Neural progenitor cell (in vitro differentiated cells): Measurements from ENCODE around the gene TXNRD3. TPM values are rescaled to one million over a fixed set of nuclear protein-coding genes. Genes with fewer than 3 reads are reported as not detected.
A peak's percentile ranks its signal among the peaks of the same experiment; 100 is the strongest.

Experiments
- DNase-seq: peaks from one replicate; pipeline ENCODE4 v3.0.0-alpha.2; 2016; ENCODE audit warnings: low spot score
- H2AFZ ChIP-seq: fragments of 200-600 bp; sonication (generic); replicated peaks from 2 replicates; pipeline ENCODE4 v1.6.1; 2016; ENCODE audit warnings: antibody characterized with exemption
- H3F3A ChIP-seq: fragments of 200-600 bp; sonication (generic); 2 replicates; pipeline ENCODE4 v1.6.1; 2016; ENCODE audit warnings: antibody characterized with exemption, low read depth
- H3K27ac ChIP-seq: fragments of 200-600 bp; sonication (generic); 2 replicates; pipeline ENCODE4 v1.5.1; 2016; ENCODE audit warnings: mild to moderate bottlenecking
- H3K27me3 ChIP-seq: fragments of 200-600 bp; sonication (generic); 2 replicates; pipeline ENCODE4 v1.6.1; 2016; ENCODE audit warnings: mild to moderate bottlenecking, moderate library complexity
- H3K36me3 ChIP-seq: fragments of 200-600 bp; sonication (generic); 2 replicates; pipeline ENCODE4 v1.5.1; 2016
- H3K4me1 ChIP-seq: fragments of 200-600 bp; sonication (generic); 2 replicates; pipeline ENCODE4 v1.6.1; 2016; ENCODE audit warnings: mixed run types
- H3K4me2 ChIP-seq: fragments of 200-600 bp; sonication (generic); 2 replicates; pipeline ENCODE4 v1.6.1; 2016
- H3K4me3 ChIP-seq: fragments of 200-600 bp; sonication (generic); 2 replicates; pipeline ENCODE4 v1.5.1; 2016
- H3K79me2 ChIP-seq: fragments of 200-600 bp; sonication (generic); 2 replicates; pipeline ENCODE4 v1.6.1; 2016; ENCODE audit warnings: low read depth
- H3K9ac ChIP-seq: fragments of 200-600 bp; sonication (generic); 2 replicates; pipeline ENCODE4 v1.6.1; 2016
- H3K9me3 ChIP-seq: fragments of 200-600 bp; sonication (generic); 2 replicates; pipeline ENCODE4 v1.5.1; 2016; ENCODE audit warnings: low read depth
- H4K20me1 ChIP-seq: fragments of 200-600 bp; sonication (generic); 2 replicates; pipeline ENCODE4 v1.6.1; 2016; ENCODE audit warnings: low read depth
- H3K27ac Mint-ChIP-seq: 3 replicates; pipeline ENCODE4 v1.8.0; 2021; ENCODE audit warnings: mixed read lengths
- H3K27me3 Mint-ChIP-seq: 2 replicates; pipeline ENCODE4 v1.8.0; 2022; ENCODE audit warnings: low read depth, mild to moderate bottlenecking, inconsistent platforms, moderate library complexity, mixed read lengths; ENCODE audit not compliant: insufficient read depth
- H3K36me3 Mint-ChIP-seq: 3 replicates; pipeline ENCODE4 v1.8.0; 2021; ENCODE audit warnings: mixed read lengths
- H3K4me1 Mint-ChIP-seq: 3 replicates; pipeline ENCODE4 v1.8.0; 2021; ENCODE audit warnings: mixed read lengths
- H3K4me3 Mint-ChIP-seq: 3 replicates; pipeline ENCODE4 v1.8.0; 2021; ENCODE audit warnings: mild to moderate bottlenecking, moderate library complexity, mixed read lengths
- H3K9me3 Mint-ChIP-seq: 3 replicates; pipeline ENCODE4 v1.8.0; 2020; ENCODE audit warnings: mixed read lengths
- EZH2 ChIP-seq: fragments of 200-600 bp; sonication (generic); IDR thresholded peaks from 2 replicates; pipeline ENCODE4 v1.6.1; 2017; ENCODE audit warnings: antibody characterized with exemption, mild to moderate bottlenecking, moderate library complexity
- EZH2phosphoT487 ChIP-seq: fragments of 200-600 bp; sonication (generic); IDR thresholded peaks from 2 replicates; pipeline ENCODE4 v1.6.1; 2017; ENCODE audit warnings: antibody characterized with exemption
- total RNA-seq: library from RNA; depleted of rRNA; stranded (reverse); fragments of >200 nt; gene quantifications from 2 replicates; pipeline ENCODE4 v1.2.3, GENCODE V29; 2015; ENCODE audit warnings: low replicate concordance
- TF ChIP-seq, protein P1 (sequence below): fragments of 200-600 bp; sonication (generic); IDR thresholded peaks from 2 replicates; pipeline ENCODE4 v1.5.1; 2017; ENCODE audit warnings: antibody characterized with exemption, mild to moderate bottlenecking

The TXNRD3 gene
- total RNA-seq, 1 donor from 2014 or later = 10.3 TPM

DNA sequence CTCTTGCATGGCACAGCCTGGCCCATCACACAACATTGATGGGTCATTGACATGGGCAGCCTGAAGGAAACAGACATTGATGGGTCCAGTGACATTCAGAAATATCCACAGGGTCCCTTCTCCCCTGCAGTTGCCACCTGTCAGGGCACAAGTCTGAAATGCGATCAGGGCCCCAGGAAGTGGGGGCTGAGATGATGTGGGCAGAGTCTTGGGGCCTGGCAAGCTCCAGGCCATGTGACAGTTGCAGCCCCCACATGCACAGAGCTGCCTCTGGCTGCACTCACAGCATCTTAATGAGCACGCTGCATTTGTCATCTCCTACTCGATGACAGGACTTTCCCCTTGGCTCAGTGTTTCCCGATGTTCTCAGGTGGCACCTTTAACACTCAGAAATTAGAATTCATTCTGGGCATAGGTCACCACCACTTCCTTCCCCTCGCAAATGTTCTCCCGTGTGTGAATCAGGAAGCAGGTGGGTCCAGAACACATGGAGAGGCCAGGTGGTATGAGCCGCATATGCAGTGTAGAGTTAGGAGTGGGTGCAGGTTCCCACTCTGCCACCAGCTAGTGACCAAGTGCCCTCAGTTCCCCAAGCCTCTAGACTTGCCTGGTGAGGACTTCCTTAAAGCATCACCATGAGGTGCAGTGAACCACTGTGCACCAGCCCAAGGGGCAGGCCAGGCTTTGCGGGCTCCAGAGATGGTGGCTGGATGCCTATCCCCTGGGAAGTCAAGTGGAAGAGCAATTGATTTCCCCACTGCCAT is 1.6 kb upstream of the TXNRD3 start:
- Histone ChIP-seq H3K9me3 (no peaks in the 10 kb centered on the region), H3K36me3 (no peaks in the 10 kb centered on the region), H3K4me2 (no peak overlapping the region), H3K9ac (no peak overlapping the region), H4K20me1 (no peaks in the 10 kb centered on the region), H3K79me2 (no peaks in the 10 kb centered on the region), H3K27ac (no peak overlapping the region), H3K27me3 (peaks cover 80% of the 10 kb centered on the region), H3K4me1 (peaks cover 3% of the 10 kb centered on the region), H3K4me3 (no peak overlapping the region), H3F3A (no peaks in the 10 kb centered on the region), H2AFZ (no peak overlapping the region)
- no peak for TF ChIP-seq EZH2phosphoT487
- TF ChIP-seq, protein P1, sequence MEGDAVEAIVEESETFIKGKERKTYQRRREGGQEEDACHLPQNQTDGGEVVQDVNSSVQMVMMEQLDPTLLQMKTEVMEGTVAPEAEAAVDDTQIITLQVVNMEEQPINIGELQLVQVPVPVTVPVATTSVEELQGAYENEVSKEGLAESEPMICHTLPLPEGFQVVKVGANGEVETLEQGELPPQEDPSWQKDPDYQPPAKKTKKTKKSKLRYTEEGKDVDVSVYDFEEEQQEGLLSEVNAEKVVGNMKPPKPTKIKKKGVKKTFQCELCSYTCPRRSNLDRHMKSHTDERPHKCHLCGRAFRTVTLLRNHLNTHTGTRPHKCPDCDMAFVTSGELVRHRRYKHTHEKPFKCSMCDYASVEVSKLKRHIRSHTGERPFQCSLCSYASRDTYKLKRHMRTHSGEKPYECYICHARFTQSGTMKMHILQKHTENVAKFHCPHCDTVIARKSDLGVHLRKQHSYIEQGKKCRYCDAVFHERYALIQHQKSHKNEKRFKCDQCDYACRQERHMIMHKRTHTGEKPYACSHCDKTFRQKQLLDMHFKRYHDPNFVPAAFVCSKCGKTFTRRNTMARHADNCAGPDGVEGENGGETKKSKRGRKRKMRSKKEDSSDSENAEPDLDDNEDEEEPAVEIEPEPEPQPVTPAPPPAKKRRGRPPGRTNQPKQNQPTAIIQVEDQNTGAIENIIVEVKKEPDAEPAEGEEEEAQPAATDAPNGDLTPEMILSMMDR = no peak
- no peak for TF ChIP-seq EZH2
- DNase-seq = no peak
- H3K4me3 Mint-ChIP-seq = no peak overlapping the region
- H3K36me3 Mint-ChIP-seq = no peaks in the 10 kb centered on the region
- peaks cover 6% of the 10 kb centered on the region for H3K4me1 Mint-ChIP-seq
- no peak overlapping the region for H3K27ac Mint-ChIP-seq
- peaks cover 8% of the 10 kb centered on the region for H3K27me3 Mint-ChIP-seq
- peaks cover 12% of the 10 kb centered on the region for H3K9me3 Mint-ChIP-seq

DNA sequence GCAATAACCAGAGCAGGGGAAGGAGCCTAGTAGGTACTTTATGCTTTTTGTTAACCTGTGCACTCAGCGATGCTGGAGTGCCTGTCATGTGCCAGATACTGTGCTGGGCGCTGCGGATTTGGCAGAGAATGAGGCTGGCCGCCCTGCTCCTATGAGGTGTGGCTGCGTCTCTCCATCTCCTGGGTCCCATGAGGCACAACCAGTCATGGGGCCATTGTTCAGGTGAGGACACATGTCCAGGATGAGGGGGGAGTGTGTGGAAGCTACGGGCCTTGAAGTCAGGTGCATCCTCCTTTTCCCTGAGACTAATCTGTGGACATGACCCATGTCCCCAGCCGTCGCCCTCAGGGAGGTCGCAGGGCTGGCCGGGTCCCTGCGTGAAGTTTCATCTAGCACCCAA is 963 bp upstream of the TXNRD3 start:
- H3K79me2 ChIP-seq = no peaks in the 10 kb centered on the region
- no peak overlapping the region for H3K4me2 ChIP-seq
- H3K9ac ChIP-seq = no peak overlapping the region
- peak overlapping the region; percentile 90 for H3K4me3 Mint-ChIP-seq
- no peaks in the 10 kb centered on the region for H3K36me3 Mint-ChIP-seq
- H3K27me3 Mint-ChIP-seq = peaks cover 5% of the 10 kb centered on the region
- no peak overlapping the region for H3K27ac ChIP-seq
- no peak for DNase-seq
- H3F3A ChIP-seq = no peaks in the 10 kb centered on the region
- H3K9me3 ChIP-seq = no peaks in the 10 kb centered on the region
- H3K36me3 ChIP-seq = no peaks in the 10 kb centered on the region
- H3K27ac Mint-ChIP-seq = no peak overlapping the region
- peaks cover 6% of the 10 kb centered on the region for H3K4me1 Mint-ChIP-seq
- H4K20me1 ChIP-seq = no peaks in the 10 kb centered on the region
- TF ChIP-seq EZH2phosphoT487 (no peak), EZH2 (no peak)
- TF ChIP-seq, protein P1 = no peak
- no peak overlapping the region for H3K4me3 ChIP-seq
- H3K27me3 ChIP-seq = peaks cover 74% of the 10 kb centered on the region
- peaks cover 3% of the 10 kb centered on the region for H3K4me1 ChIP-seq
- no peak overlapping the region for H2AFZ ChIP-seq
- peaks cover 8% of the 10 kb centered on the region for H3K9me3 Mint-ChIP-seq

DNA sequence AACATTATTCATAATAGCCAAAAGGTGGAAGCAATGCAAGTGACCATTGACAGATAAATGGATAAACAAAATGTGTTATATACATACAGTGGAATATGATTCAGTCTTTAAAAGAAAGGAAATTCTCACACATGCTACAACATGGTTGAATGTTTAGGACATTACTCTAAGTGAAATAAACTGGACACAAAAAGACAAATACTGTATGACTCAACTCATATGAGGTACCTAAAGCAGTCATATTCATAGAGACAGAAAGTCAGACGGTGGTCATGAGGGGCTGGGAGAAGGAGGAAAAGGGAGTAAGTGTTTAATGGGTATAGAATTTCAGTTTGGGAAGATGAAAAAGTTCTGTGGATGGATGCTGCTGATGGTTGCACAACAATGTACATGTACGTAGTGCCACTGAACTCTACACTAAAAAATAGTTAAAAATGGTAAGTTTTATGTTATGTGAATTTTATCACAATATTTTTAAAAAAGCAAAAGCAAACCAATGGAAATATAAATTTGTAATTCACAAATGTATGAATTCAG is 5.3 kb downstream of the TXNRD3 start:
- H3K36me3 Mint-ChIP-seq = peaks cover 1% of the 10 kb centered on the region
- TF ChIP-seq EZH2phosphoT487 (no peak), EZH2 (no peak)
- TF ChIP-seq, protein P1 = no peak

More for the DNA sequence above, 5.3 kb downstream of the TXNRD3 start:
- Histone ChIP-seq H3K27me3 (peaks cover 25% of the 10 kb centered on the region), H3K9ac (no peak overlapping the region), H3K36me3 (no peaks in the 10 kb centered on the region), H3K4me2 (no peak overlapping the region), H3K4me1 (no peaks in the 10 kb centered on the region), H3F3A (no peaks in the 10 kb centered on the region), H3K9me3 (no peaks in the 10 kb centered on the region), H4K20me1 (no peaks in the 10 kb centered on the region), H3K79me2 (no peaks in the 10 kb centered on the region), H3K4me3 (no peak overlapping the region), H3K27ac (no peak overlapping the region), H2AFZ (no peak overlapping the region)
- H3K27ac Mint-ChIP-seq = no peak overlapping the region
- no peaks in the 10 kb centered on the region for H3K9me3 Mint-ChIP-seq
- no peak for DNase-seq
- peaks cover 3% of the 10 kb centered on the region for H3K4me1 Mint-ChIP-seq
- H3K4me3 Mint-ChIP-seq = no peak overlapping the region
- no peaks in the 10 kb centered on the region for H3K27me3 Mint-ChIP-seq
